IMR-90 (cell line): ENCODE results near the gene PCDHGA12. TPM values are rescaled to one million over a fixed set of nuclear protein-coding genes. Genes with fewer than 3 reads are reported as not detected.
"Not testable (repeated sequence)": the region's sequence is repeated elsewhere in the genome, so short reads cannot be mapped to it uniquely, and the experiment has no call there.

ENCODE experiments used
- ATAC-seq: fragments of 200-7000 bp; cut with Tn5 transposase; 2 replicates; pipeline ENCODE4 v1.9.1; 2020; ENCODE audit warnings: low read depth, mild to moderate bottlenecking, moderate library complexity
- BruUV-seq: library from RNA; stranded (reverse); fragments of 400-500 nt; replicated peaks from 2 replicates; lab custom pipeline; 2021; lab: Mats Ljungman, UMichigan
- CTCF ChIA-PET: fragments of 300-600 bp; formaldehyde crosslinking; extraction: SDS; loops from one replicate; lab custom pipeline; 2021; ENCODE audit warnings: antibody characterized with exemption; lab: Yijun Ruan, JAX
- POLR2A ChIA-PET: fragments of 300-600 bp; sonication (Branson Sonifier 250); formaldehyde crosslinking; loops from one replicate; lab custom pipeline; 2022; ENCODE audit warnings: antibody characterized with exemption; ENCODE audit not compliant: unreplicated experiment; lab: Charles Lee
- DNase-seq: peaks from one replicate; pipeline ENCODE4 v3.0.0; 2013
- H2AFZ ChIP-seq: replicated peaks from 2 replicates; pipeline ENCODE3; 2013; ENCODE audit warnings: low read length, mild to moderate bottlenecking; ENCODE audit not compliant: poor library complexity
- H2AK5ac ChIP-seq: 2 replicates; pipeline ENCODE4 v1.6.1; 2013; ENCODE audit warnings: low read depth, low read length, inconsistent platforms
- H2AK9ac ChIP-seq: replicated peaks from 2 replicates; pipeline ENCODE3; 2013; ENCODE audit warnings: mild to moderate bottlenecking, low read depth, low read length, moderate library complexity; ENCODE audit not compliant: poor library complexity
- H2BK120ac ChIP-seq: 2 replicates; pipeline ENCODE4 v1.6.1; 2013; ENCODE audit warnings: low read depth, low read length, inconsistent platforms
- H2BK15ac ChIP-seq: 3 replicates; pipeline ENCODE4 v1.6.1; 2013; ENCODE audit warnings: low read depth, low read length, inconsistent platforms
- H2BK20ac ChIP-seq: 2 replicates; pipeline ENCODE4 v1.6.1; 2013; ENCODE audit warnings: low read depth, mild to moderate bottlenecking, inconsistent platforms, low read length, moderate library complexity
- H2BK5ac ChIP-seq: 2 replicates; pipeline ENCODE4 v1.6.1; 2013; ENCODE audit warnings: mild to moderate bottlenecking, low read depth, low read length, inconsistent platforms; ENCODE audit not compliant: poor library complexity, severe bottlenecking
- H3K14ac ChIP-seq: replicated peaks from 2 replicates; pipeline ENCODE4 v1.6.1; 2013; ENCODE audit warnings: low read depth, low read length, inconsistent platforms
- H3K18ac ChIP-seq: 2 replicates; pipeline ENCODE4 v1.6.1; 2013; ENCODE audit warnings: low read depth, low read length, control low read depth
- H3K23ac ChIP-seq: 2 replicates; pipeline ENCODE4 v1.6.1; 2013; ENCODE audit warnings: low read depth, low read length, inconsistent platforms
- H3K27ac ChIP-seq: 2 replicates; pipeline ENCODE4 v1.5.1; 2013; ENCODE audit warnings: mild to moderate bottlenecking, control low read depth, low read length; ENCODE audit not compliant: insufficient read depth
- H3K27me3 ChIP-seq: 2 replicates; pipeline ENCODE4 v1.6.1; 2013; ENCODE audit warnings: low read length; ENCODE audit not compliant: control insufficient read depth, insufficient read depth
- H3K36me3 ChIP-seq: 2 replicates; pipeline ENCODE4 v1.6.1; 2013; ENCODE audit warnings: low read length, mixed read lengths; ENCODE audit not compliant: control insufficient read depth, insufficient read depth
- H3K4ac ChIP-seq: 2 replicates; pipeline ENCODE4 v1.6.1; 2013; ENCODE audit warnings: low read depth, low read length, inconsistent platforms
- H3K4me1 ChIP-seq: 2 replicates; pipeline ENCODE4 v1.6.1; 2013; ENCODE audit warnings: low read length, mixed read lengths; ENCODE audit not compliant: control insufficient read depth, insufficient read depth
- H3K4me2 ChIP-seq: 2 replicates; pipeline ENCODE4 v1.6.1; 2013; ENCODE audit warnings: low read depth, mild to moderate bottlenecking, control low read depth, low read length, moderate library complexity
- H3K4me3 ChIP-seq: 2 replicates; pipeline ENCODE4 v1.5.1; 2013; ENCODE audit warnings: low read depth, mild to moderate bottlenecking, control low read depth, low read length, moderate library complexity; ENCODE audit not compliant: insufficient read depth
- H3K56ac ChIP-seq: 2 replicates; pipeline ENCODE4 v1.6.1; 2013; ENCODE audit warnings: low read length, inconsistent platforms; ENCODE audit not compliant: insufficient read depth; ENCODE audit errors: extremely low read depth
- H3K79me1 ChIP-seq, 2 experiments: 2 replicates each; pipeline ENCODE4 v1.6.1; 2013; ENCODE audit warnings: low read length in 2 of 2, inconsistent platforms in 1 of 2, low read depth in 1 of 2
- H3K9ac ChIP-seq: 2 replicates; pipeline ENCODE4 v1.6.1; 2013; ENCODE audit warnings: low read depth, low read length, control low read depth
- H3K9me1 ChIP-seq: 2 replicates; pipeline ENCODE4 v1.6.1; 2013; ENCODE audit warnings: low read length, inconsistent platforms; ENCODE audit not compliant: insufficient read depth
- H3K9me3 ChIP-seq: 2 replicates; pipeline ENCODE4 v1.6.1; 2013; ENCODE audit warnings: low read length; ENCODE audit not compliant: control insufficient read depth, insufficient read depth
- H4K20me1 ChIP-seq: 2 replicates; pipeline ENCODE4 v1.6.1; 2013; ENCODE audit warnings: low read length, inconsistent platforms; ENCODE audit not compliant: insufficient read depth
- H4K5ac ChIP-seq: 2 replicates; pipeline ENCODE4 v1.6.1; 2013; ENCODE audit warnings: mild to moderate bottlenecking, low read depth, low read length, control low read depth
- H4K8ac ChIP-seq, 2 experiments: 2 replicates each; pipeline ENCODE4 v1.6.1; 2013; ENCODE audit warnings: low read depth in 2 of 2, low read length in 2 of 2, control low read depth in 1 of 2, inconsistent platforms in 1 of 2
- H4K91ac ChIP-seq: 2 replicates; pipeline ENCODE4 v1.6.1; 2013; ENCODE audit warnings: low read depth, low read length, inconsistent platforms; ENCODE audit not compliant: insufficient read depth
- CTCF ChIP-seq: conservative IDR thresholded peaks from 2 replicates; pipeline ENCODE4 v1.5.1; 2012; ENCODE audit warnings: mild to moderate bottlenecking, low read depth, low read length, improper control_type of control experiment
- RAD21 ChIP-seq: IDR thresholded peaks from 2 replicates; pipeline ENCODE4 v1.6.1; 2012; ENCODE audit warnings: low read length, improper control_type of control experiment
- SMC3 ChIP-seq: fragments of 150-350 bp; IDR thresholded peaks from 2 replicates; pipeline ENCODE4 v1.6.1; 2016; ENCODE audit warnings: low read depth, mild to moderate bottlenecking, antibody characterized with exemption, low read length, moderate library complexity
- WGBS, 2 experiments: methylation state at CpG; one replicate each; pipeline versions ENCODE4 v1.1.5 to v1.1.7; 2013; ENCODE audit warnings: missing lambda C conversion rate in 2 of 2; ENCODE audit not compliant: insufficient read length in 1 of 2; ENCODE audit errors: extremely low coverage in 2 of 2; 5-methylcytosine and 5-hydroxymethylcytosine counted together
- dilution Hi-C: fragments of 300-500 bp; cut with HindIII; formaldehyde crosslinking; loops from one replicate; pipeline ENCODE4 v1.14.3; 2018; ENCODE audit warnings: low sequenced_read_pairs; ENCODE audit not compliant: unreplicated experiment
- in situ Hi-C: fragments of 300-500 bp; cut with MboI; formaldehyde crosslinking; loops from 3 replicates; pipeline ENCODE4 v1.14.3; 2019; ENCODE audit warnings: low sequenced_read_pairs, inconsistent platforms, mixed read lengths
- intact Hi-C: fragments of 100-400 bp; cut with micrococcal nuclease; formaldehyde crosslinking; loops from 2 replicates; pipeline ENCODE4 v1.10.0; 2022
- polyA plus RNA-seq, 3 experiments: library from polyadenylated mRNA; depleted of rRNA; stranded (reverse); fragments of >200 nt; gene quantifications; 2 replicates each; pipeline ENCODE4 v1.2.3, GENCODE V29; 2012; ENCODE audit warnings: low replicate concordance in 1 of 3
- total RNA-seq: library from RNA; depleted of rRNA; stranded (reverse); fragments of >200 nt; gene quantifications from 2 replicates; pipeline ENCODE4 v1.2.3, GENCODE V29; 2012

Gene PCDHGA12
- total and polyA plus RNA-seq, 2 of the 4 experiments (the other 2 are of a cell fraction) = 7.9 to 8.8 TPM

DNA sequence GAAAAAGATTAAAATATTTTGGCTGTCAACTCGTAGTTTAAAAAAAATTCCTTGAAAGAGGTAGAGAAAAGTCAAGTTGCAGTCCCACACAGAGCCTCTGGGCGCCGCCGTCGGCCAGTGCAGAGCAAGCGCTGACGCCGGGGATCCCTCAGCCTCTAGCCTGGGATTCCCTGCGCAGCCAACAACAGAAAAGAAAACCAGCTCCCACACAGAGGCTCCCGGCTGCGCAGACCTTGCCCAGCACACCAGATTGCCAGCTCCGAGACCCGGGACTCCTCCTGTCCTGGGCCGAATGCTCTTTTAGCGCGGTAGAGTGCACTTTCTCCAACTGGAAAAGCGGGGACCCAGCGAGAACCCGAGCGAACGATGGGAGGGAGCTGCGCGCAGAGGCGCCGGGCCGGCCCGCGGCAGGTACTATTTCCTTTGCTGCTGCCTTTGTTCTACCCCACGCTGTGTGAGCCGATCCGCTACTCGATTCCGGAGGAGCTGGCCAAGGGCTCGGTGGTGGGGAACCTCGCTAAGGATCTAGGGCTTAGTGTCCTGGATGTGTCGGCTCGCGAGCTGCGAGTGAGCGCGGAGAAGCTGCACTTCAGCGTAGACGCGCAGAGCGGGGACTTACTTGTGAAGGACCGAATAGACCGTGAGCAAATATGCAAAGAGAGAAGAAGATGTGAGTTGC lies 12.7 kb upstream of the PCDHGA12 start, which contains the start of gene PCDHGB7:
TSS of gene PCDHGB7 (plus strand) at position 184 of the 679 bp plus-strand sequence. CDS start at position 367, 183 bp downstream.
- peak within 1 kb of the TSS; percentile 76 for H2AFZ ChIP-seq
- H2BK120ac ChIP-seq, H3K27ac ChIP-seq, BruUV-seq, POLR2A ChIA-PET, H3K4ac ChIP-seq, H3K56ac ChIP-seq, H3K14ac ChIP-seq, H2BK15ac ChIP-seq, H4K8ac ChIP-seq, H4K91ac ChIP-seq, H3K27me3 ChIP-seq, H3K9ac ChIP-seq, H3K23ac ChIP-seq, H3K9me1 ChIP-seq, H2BK5ac ChIP-seq, dilution Hi-C loops, H4K20me1 ChIP-seq, H3K4me1 ChIP-seq, H2AK9ac ChIP-seq, H2BK20ac ChIP-seq, H4K5ac ChIP-seq, H3K18ac ChIP-seq: not testable (repeated sequence)
- intact Hi-C loops = loop anchor here (1.0 to 5.0 kb wide), 3 partner anchors 60 to 143 kb away; partner anchors contain the start of gene PCDHGC3
- DNase-seq (peak; percentile 79), ATAC-seq (peak; percentile 89)
- peak within 1 kb of the TSS; percentile 16; the same call in 1 of the 2 replicates for H2AK5ac ChIP-seq
- H3K9me3 ChIP-seq = peaks cover 56% of the 10 kb centered on the region
- H3K36me3 ChIP-seq = peaks cover 31% of the 10 kb centered on the region
- in situ Hi-C loops = loop anchor here (5.0 kb wide), 1 partner anchor 145 kb away; no protein-coding TSS in a partner anchor
- peak within 1 kb of the TSS; percentile 71 for H3K4me2 ChIP-seq
- CTCF ChIA-PET = interaction anchor here (0.6 to 3.8 kb wide), 12 partner anchors 12 to 209 kb away, joined by 3 to 34 read pairs (median 4); partner anchors contain the start of gene PCDHGA12
- peak within 1 kb of the TSS; percentile 44 for H3K4me3 ChIP-seq
- WGBS, 2 experiments = 23% methylated on average over 7 of the region's 47 CpGs; no CpG with 5 or more reads in 1 of the 2 experiments
- peak; percentile 84 for TF ChIP-seq RAD21
- TF ChIP-seq CTCF = peak; percentile 77
- peak; percentile 70 for TF ChIP-seq SMC3
- H3K79me1 ChIP-seq = peaks cover 20 to 24% of the 10 kb centered on the region in 2 experiments
